H1 (cell line): ENCODE data around the gene GUCY1A2. TPM values are rescaled to one million over a fixed set of nuclear protein-coding genes. Genes with fewer than 3 reads are reported as not detected.

Experiments used
- CTCF ChIA-PET: fragments of 300-600 bp; sonication (Branson Sonifier 250); formaldehyde crosslinking; loops from one replicate; lab custom pipeline; 2021; ENCODE audit not compliant: partially characterized antibody; lab: Charles Lee
- POLR2A ChIA-PET: fragments of 300-600 bp; sonication (Branson Sonifier 250); formaldehyde crosslinking; loops from one replicate; lab custom pipeline; 2021; ENCODE audit warnings: inconsistent platforms; ENCODE audit not compliant: partially characterized antibody; lab: Charles Lee
- DNase-seq, 2 experiments: peaks; one replicate each; pipeline versions ENCODE4 v3.0.0 to v3.0.0-alpha.2; 2010 to 2022; ENCODE audit warnings: low spot score in 2 of 2, low read depth in 1 of 2, mixed read lengths in 1 of 2
- FAIRE-seq: peaks from 2 replicates; lab custom pipeline; 2011; peaks lifted over from hg19 to GRCh38; lab: Jason Lieb, UNC
- H2AFZ ChIP-seq: 2 replicates; pipeline ENCODE4 v1.8.1; 2012; ENCODE audit warnings: low read length, inconsistent platforms
- H2AK5ac ChIP-seq: 2 replicates; pipeline ENCODE4 v1.6.1; 2013; ENCODE audit warnings: low read depth, low read length
- H2BK120ac ChIP-seq: replicated peaks from 2 replicates; pipeline ENCODE3; 2013; ENCODE audit warnings: low read depth, low read length, inconsistent platforms
- H2BK12ac ChIP-seq: 2 replicates; pipeline ENCODE4 v1.6.1; 2013; ENCODE audit warnings: low read depth, low read length
- H2BK15ac ChIP-seq: 2 replicates; pipeline ENCODE4 v1.6.1; 2013; ENCODE audit warnings: low read length
- H2BK20ac ChIP-seq: 2 replicates; pipeline ENCODE4 v1.6.1; 2013; ENCODE audit warnings: low read length
- H2BK5ac ChIP-seq: 2 replicates; pipeline ENCODE4 v1.6.1; 2013; ENCODE audit warnings: low read depth, low read length
- H3K14ac ChIP-seq: 2 replicates; pipeline ENCODE4 v1.6.1; 2013; ENCODE audit warnings: inconsistent platforms; ENCODE audit not compliant: insufficient read length
- H3K18ac ChIP-seq: 2 replicates; pipeline ENCODE4 v1.6.1; 2013; ENCODE audit warnings: low read length; ENCODE audit errors: extremely low read depth
- H3K23ac ChIP-seq: 2 replicates; pipeline ENCODE4 v1.6.1; 2013; ENCODE audit warnings: inconsistent platforms; ENCODE audit not compliant: insufficient read length
- H3K23me2 ChIP-seq: 2 replicates; pipeline ENCODE4 v1.6.1; 2013; ENCODE audit warnings: low read depth, low read length
- H3K27ac ChIP-seq: 2 replicates; pipeline ENCODE4 v1.6.1; 2011; ENCODE audit warnings: low read depth, low read length, inconsistent platforms
- H3K27me3 ChIP-seq, 4 experiments: replicated peaks in 1 of 4; 1 replicate in 1 of 4; 2 replicates in 3 of 4; pipeline versions ENCODE4 v1.6.1 to v1.8.1; 2011 to 2013; ENCODE audit warnings: low read length in 3 of 4, mild to moderate bottlenecking in 3 of 4, inconsistent platforms in 2 of 4, mixed read lengths in 2 of 4, moderate library complexity in 1 of 4; ENCODE audit not compliant: control insufficient read depth in 3 of 4, insufficient read depth in 3 of 4; ENCODE audit errors: extremely low read depth in 1 of 4
- H3K36me3 ChIP-seq, 4 experiments: 2 replicates each; pipeline versions ENCODE4 v1.6.1 to v1.8.1; 2011 to 2013; ENCODE audit warnings: mild to moderate bottlenecking in 4 of 4, low read length in 3 of 4, moderate library complexity in 2 of 4, control low read depth in 1 of 4, inconsistent platforms in 1 of 4; ENCODE audit not compliant: insufficient read depth in 4 of 4, control insufficient read depth in 2 of 4
- H3K4ac ChIP-seq: replicated peaks from 2 replicates; pipeline ENCODE3; 2013; ENCODE audit warnings: low read length, low read depth, mixed read lengths, inconsistent platforms; ENCODE audit not compliant: insufficient read length
- H3K4me1 ChIP-seq, 4 experiments: replicated peaks in 1 of 4; 1 replicate in 1 of 4; 2 replicates in 3 of 4; pipeline versions ENCODE4 v1.6.1 to v1.8.1; 2011 to 2013; ENCODE audit warnings: low read length in 3 of 4, inconsistent platforms in 2 of 4, mixed read lengths in 1 of 4; ENCODE audit not compliant: insufficient read depth in 4 of 4, control insufficient read depth in 3 of 4
- H3K4me2 ChIP-seq, 2 experiments: 2 replicates each; pipeline versions ENCODE4 v1.6.1 to v1.8.1; 2011 to 2013; ENCODE audit warnings: low read depth in 2 of 2, low read length in 2 of 2, control low read depth in 1 of 2, inconsistent platforms in 1 of 2, mild to moderate bottlenecking in 1 of 2; ENCODE audit not compliant: insufficient read depth in 1 of 2
- H3K4me3 ChIP-seq, 4 experiments: fragments of 200-600, 300-600 bp in 1 of 4; sonication (generic), shearing (Covaris generic), sonication (Bioruptor Twin) in 1 of 4; 2 replicates each; pipeline versions ENCODE4 v1.5.1 to v1.8.1; 2011 to 2016; ENCODE audit warnings: low read length in 4 of 4, low read depth in 3 of 4, control low read depth in 2 of 4, inconsistent platforms in 2 of 4, mild to moderate bottlenecking in 2 of 4, mixed read lengths in 1 of 4, moderate library complexity in 1 of 4; ENCODE audit not compliant: insufficient read depth in 2 of 4; ENCODE audit errors: extremely low read depth in 1 of 4
- H3K56ac ChIP-seq: replicated peaks from 2 replicates; pipeline ENCODE3; 2013; ENCODE audit warnings: low read depth, mild to moderate bottlenecking, mixed read lengths, low read length, inconsistent platforms; ENCODE audit not compliant: insufficient read length
- H3K79me1 ChIP-seq: 2 replicates; pipeline ENCODE4 v1.6.1; 2013; ENCODE audit warnings: low read depth, low read length, control low read depth
- H3K79me2 ChIP-seq, 2 experiments: 2 replicates each; pipeline versions ENCODE4 v1.6.1 to v1.8.1; 2012 to 2013; ENCODE audit warnings: low read length in 2 of 2, mild to moderate bottlenecking in 2 of 2, inconsistent platforms in 1 of 2; ENCODE audit not compliant: insufficient read depth in 2 of 2, control insufficient read depth in 1 of 2
- H3K9ac ChIP-seq, 4 experiments: replicated peaks in 1 of 4; 1 replicate in 1 of 4; 2 replicates in 3 of 4; pipeline versions ENCODE4 v1.6.1 to v1.8.1; 2011 to 2013; ENCODE audit warnings: low read depth in 3 of 4, low read length in 3 of 4, control low read depth in 2 of 4, mild to moderate bottlenecking in 2 of 4, moderate library complexity in 2 of 4, inconsistent platforms in 1 of 4; ENCODE audit errors: extremely low read depth in 1 of 4
- H3K9me3 ChIP-seq, 2 experiments: 2 replicates each; pipeline versions ENCODE4 v1.6.1 to v1.8.1; 2012 to 2013; ENCODE audit warnings: mild to moderate bottlenecking in 2 of 2, moderate library complexity in 2 of 2, control low read depth in 1 of 2, inconsistent platforms in 1 of 2, low read depth in 1 of 2, low read length in 1 of 2, mixed read lengths in 1 of 2; ENCODE audit not compliant: insufficient read depth in 2 of 2
- H4K20me1 ChIP-seq, 2 experiments: replicated peaks in 1 of 2; 2 replicates each; pipeline versions ENCODE3 to v1.8.1; 2011 to 2013; ENCODE audit warnings: inconsistent platforms in 2 of 2, low read length in 2 of 2, mild to moderate bottlenecking in 1 of 2; ENCODE audit not compliant: insufficient read depth in 2 of 2, control insufficient read depth in 1 of 2
- H4K5ac ChIP-seq: 2 replicates; pipeline ENCODE4 v1.6.1; 2013; ENCODE audit warnings: low read length, low read depth, mixed read lengths, inconsistent platforms; ENCODE audit not compliant: insufficient read length
- H4K8ac ChIP-seq: 2 replicates; pipeline ENCODE4 v1.8.0; 2013; ENCODE audit warnings: mild to moderate bottlenecking, moderate library complexity, low read length, inconsistent platforms; ENCODE audit not compliant: insufficient read depth; ENCODE audit errors: extremely low read depth
- H4K91ac ChIP-seq: replicated peaks from 2 replicates; pipeline ENCODE3; 2013; ENCODE audit warnings: low read length, mixed read lengths, inconsistent platforms; ENCODE audit not compliant: insufficient read length
- BACH1 ChIP-seq: IDR thresholded peaks from 2 replicates; pipeline ENCODE4 v1.6.1; 2012; ENCODE audit warnings: low read length, improper control_type of control experiment
- BRCA1 ChIP-seq: IDR thresholded peaks from 2 replicates; pipeline ENCODE4 v1.6.1; 2012; ENCODE audit warnings: low read depth, low read length, improper control_type of control experiment
- CTBP2 ChIP-seq: IDR thresholded peaks from 2 replicates; pipeline ENCODE4 v1.7.0; 2011; ENCODE audit warnings: borderline replicate concordance, mild to moderate bottlenecking, moderate library complexity, mixed read lengths, low read length; ENCODE audit not compliant: insufficient read depth, insufficient read length
- FOSL1 ChIP-seq: IDR thresholded peaks from 2 replicates; pipeline ENCODE4 v1.6.1; 2011; ENCODE audit warnings: mild to moderate bottlenecking, low read depth, low read length, moderate library complexity; ENCODE audit not compliant: insufficient read depth
- MAX ChIP-seq: IDR thresholded peaks from 2 replicates; pipeline ENCODE4 v1.6.1; 2012; ENCODE audit warnings: inconsistent platforms
- NRF1 ChIP-seq: IDR thresholded peaks from 2 replicates; pipeline ENCODE4 v1.6.1; 2011; ENCODE audit warnings: mild to moderate bottlenecking, low read depth, low read length, improper control_type of control experiment
- SAP30 ChIP-seq: fragments of 300-600 bp; sonication (generic); IDR thresholded peaks from 2 replicates; pipeline ENCODE4 v1.7.1; 2012; ENCODE audit warnings: low read length, moderate library complexity, mild to moderate bottlenecking, inconsistent platforms; ENCODE audit not compliant: insufficient read depth, insufficient replicate concordance
- SIN3A ChIP-seq, 2 experiments: IDR thresholded peaks in 1 of 2; conservative IDR thresholded peaks in 1 of 2; 2 replicates each; pipeline ENCODE4 v1.6.1; 2011 to 2012; ENCODE audit warnings: low read length in 2 of 2, improper control_type of control experiment in 1 of 2, low read depth in 1 of 2, mild to moderate bottlenecking in 1 of 2
- WGBS, 2 experiments: shearing (Covaris generic) in 1 of 2; methylation state at CpG; one replicate each; pipeline versions ENCODE4 v1.1.6 to v1.1.7; 2013 to 2015; ENCODE audit warnings: low lambda C conversion rate in 2 of 2, mixed read lengths in 2 of 2, inconsistent platforms in 1 of 2, low coverage in 1 of 2, missing lambda C conversion rate in 1 of 2; ENCODE audit not compliant: insufficient replicate concordance in 2 of 2, insufficient coverage in 1 of 2, insufficient read length in 1 of 2; ENCODE audit errors: extremely low coverage in 1 of 2, missing lambda C conversion rate in 1 of 2; 5-methylcytosine and 5-hydroxymethylcytosine counted together
- polyA plus RNA-seq, 7 experiments: library from polyadenylated mRNA; depleted of rRNA in 3 of 7; stranded (reverse) in 5 of 7; unstranded in 2 of 7; fragments of >200 nt in 5 of 7; fragments of 200-250 nt in 2 of 7; gene quantifications; 1 replicate in 5 of 7; 2 replicates in 1 of 7; 4 replicates in 1 of 7; pipeline versions ENCODE4 v1.2.1 to v1.2.3, GENCODE V29; 2011 to 2013; ENCODE audit warnings: missing spikeins in 2 of 7, mixed read lengths in 2 of 7
- total RNA-seq: library from RNA; stranded (reverse); fragmentation: NEBNext Ultra II Directional; extraction: Animal tissue kit (Norgen Biotek cat#: 25700); gene quantifications from 2 replicates; pipeline ENCODE4 v1.2.1, GENCODE V29; 2021
- TF ChIP-seq, protein P1 (sequence below): IDR thresholded peaks from 2 replicates; pipeline ENCODE4 v1.6.1; 2011; ENCODE audit warnings: low read length, improper control_type of control experiment

GUCY1A2 gene
- total and polyA plus RNA-seq, 2 of the 8 experiments (the other 6 are each of a cell fraction or from before 2014, with no cell fraction given), result 0.11 to 1.9 TPM

GRCh38 chr11:106937111-106937510, 81.2 kb downstream of the GUCY1A2 start:
- Histone ChIP-seq H3K23ac (no peak overlapping the region), H3K9ac (no peak overlapping the region), H3K18ac (no peak overlapping the region), H3K4ac (no peak overlapping the region), H3K36me3 (no peaks in the 10 kb centered on the region), H3K14ac (no peak overlapping the region), H2BK12ac (no peak overlapping the region), H3K56ac (no peak overlapping the region), H3K4me3 (no peak overlapping the region), H3K79me2 (no peaks in the 10 kb centered on the region), H3K27ac (no peak overlapping the region), H2BK20ac (no peak overlapping the region), H2AK5ac (no peak overlapping the region), H4K20me1 (no peaks in the 10 kb centered on the region), H3K79me1 (no peaks in the 10 kb centered on the region), H2BK5ac (no peak overlapping the region), H2BK120ac (no peak overlapping the region), H2BK15ac (no peak overlapping the region), H3K23me2 (no peaks in the 10 kb centered on the region), H3K27me3 (no peaks in the 10 kb centered on the region), H3K9me3 (no peaks in the 10 kb centered on the region), H4K8ac (no peak overlapping the region), H4K5ac (no peak overlapping the region), H2AFZ (no peak overlapping the region), H3K4me2 (no peak overlapping the region), H4K91ac (no peak overlapping the region), H3K4me1 (peaks cover 0 to 2% (median 1%) of the 10 kb centered on the region in 4 experiments; a peak in 2 of 7 replicates)
- 88% methylated on average over 1 of the region's 1 CpG; no CpG with 5 or more reads in 1 of the 2 experiments for WGBS, 2 experiments
- CTCF ChIA-PET, result no interaction called here
- TF ChIP-seq, protein P1, sequence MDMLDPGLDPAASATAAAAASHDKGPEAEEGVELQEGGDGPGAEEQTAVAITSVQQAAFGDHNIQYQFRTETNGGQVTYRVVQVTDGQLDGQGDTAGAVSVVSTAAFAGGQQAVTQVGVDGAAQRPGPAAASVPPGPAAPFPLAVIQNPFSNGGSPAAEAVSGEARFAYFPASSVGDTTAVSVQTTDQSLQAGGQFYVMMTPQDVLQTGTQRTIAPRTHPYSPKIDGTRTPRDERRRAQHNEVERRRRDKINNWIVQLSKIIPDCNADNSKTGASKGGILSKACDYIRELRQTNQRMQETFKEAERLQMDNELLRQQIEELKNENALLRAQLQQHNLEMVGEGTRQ, result no peak
- TF ChIP-seq FOSL1, result no peak
- no peak for TF ChIP-seq NRF1
- TF ChIP-seq MAX, result no peak
- TF ChIP-seq SAP30, result no peak
- TF ChIP-seq CTBP2, result no peak
- no peak for TF ChIP-seq BRCA1
- no peak for TF ChIP-seq SIN3A (conservative IDR thresholded peaks at IDR 0.05 in 1 of 2, IDR thresholded peaks at IDR 0.05 in 1 of 2; ENCODE audit: low read depth in 1 of 2, low read length in 2 of 2)
- TF ChIP-seq BACH1, result no peak
- no peak for DNase-seq
- no peak for FAIRE-seq
- POLR2A ChIA-PET, result no interaction called here
